ENCODE results near the gene INTS11. TPM values are rescaled to one million over a fixed set of nuclear protein-coding genes. Genes with fewer than 3 reads are reported as not detected.
"Not testable (repeated sequence)": the region's sequence is repeated elsewhere in the genome, so short reads cannot be mapped to it uniquely, and the experiment has no call there.

Gene INTS11
- total and polyA plus RNA-seq, 9 of the 15 experiments (the other 6 are each of a cell fraction or from before 2014, with no cell fraction given), result 3.6 to 183 (median 110) TPM

- Histone ChIP-seq H3K4me3 (no peak overlapping the region), H3K27me3 (ENCODE audit: control insufficient read depth in 2 of 2, insufficient read depth in 2 of 2, low read length in 2 of 2) (no peaks in the 10 kb centered on the region), H3K4me2 (ENCODE audit: insufficient read depth, low read length) (no peak overlapping the region), H3K9ac (ENCODE audit: insufficient read depth in 1 of 2, low read depth in 2 of 2, low read length in 2 of 2) (peak overlapping the region in 1 of 2 experiments; percentile 61; a peak in 1 of 4 replicates), H3K36me3 (ENCODE audit: control insufficient read depth, insufficient read depth, low read length) (peaks cover 26% of the 10 kb centered on the region), H3K27ac (ENCODE audit: extremely low read depth, low read depth, low read length) (no peak overlapping the region), H3K4me1 (replicated peaks in 1 of 2; ENCODE audit: control insufficient read depth in 2 of 2, insufficient read depth in 2 of 2, low read length in 2 of 2) (peaks cover 11 to 45% of the 10 kb centered on the region in 2 experiments), H3K9me3 (replicated peaks; ENCODE audit: control insufficient read depth, insufficient read depth, low read depth, low read length) (peaks cover 9% of the 10 kb centered on the region), H3K9me1 (ENCODE audit: control insufficient read depth, insufficient read depth, low read length) (peaks cover 6% of the 10 kb centered on the region), H2AFZ (ENCODE audit: low read depth, low read length) (no peak overlapping the region), H4K20me1 (replicated peaks; ENCODE audit: control insufficient read depth, insufficient read depth, low read length) (peaks cover 7% of the 10 kb centered on the region; the same call in 1 of the 2 replicates), H3K79me2 (ENCODE audit: control insufficient read depth, insufficient read depth, low read length) (peaks cover 27% of the 10 kb centered on the region)
- intact Hi-C loops (cut with micrococcal nuclease) (loop anchor here (10.0 kb wide), 1 partner anchor 134 kb away; no protein-coding TSS in a partner anchor), in situ Hi-C loops (cut with MboI) (no loop called here)
- CTCF ChIA-PET (ENCODE audit: low intra/inter-chr PET ratio), result no interaction called here
- ATAC-seq (no peak), FAIRE-seq (no peak), DNase-seq (ENCODE audit: extremely low read depth in 1 of 4, low spot score in 3 of 4) (no peak)
- BruUV-seq (replicated peaks), result no TSS peak
- TF ChIP-seq FIP1L1 (IDR thresholded peaks at IDR 0.05; ENCODE audit: low read depth, low read length, poor library complexity, severe bottlenecking) (peak; percentile 56), RBFOX2 (IDR thresholded peaks at IDR 0.05; ENCODE audit: low read depth, low read length) (peak; percentile 29; the same call in 1 of the 2 replicates), RBM22 (IDR thresholded peaks at IDR 0.05; ENCODE audit: low read depth, low read length, poor library complexity, severe bottlenecking) (peak; percentile 88), ATF6 (CRISPR knock-in tag; IDR thresholded peaks at IDR 0.05) (no peak), POLR2G (IDR thresholded peaks at IDR 0.05; ENCODE audit: low read depth, low read length) (peak; percentile 72), RBM14 (IDR thresholded peaks at IDR 0.05; ENCODE audit: borderline replicate concordance, insufficient read depth, low read depth, low read length) (0 out of 2 replicates have a peak, but pooled peaks have one; percentile 56), DPF2 (IDR thresholded peaks at IDR 0.05) (no peak)
- POLR2A ChIA-PET, result interaction anchor here (0.6 to 1.6 kb wide), 5 partner anchors 12 to 388 kb away, joined by 3 to 5 read pairs (median 3); partner anchors contain the start of gene MXRA8
- WGBS (ENCODE audit: insufficient coverage, low coverage, missing lambda C conversion rate), result 88% methylated on average over 10 of the region's 16 CpGs
Measured at GRCh38 chr1:1370771-1371300, 46.4 kb upstream of the INTS11 start.

GRCh38 chr1:1370094-1370493, 45.6 kb upstream of the INTS11 start:
- H3K27ac ChIP-seq (ENCODE audit: extremely low read depth, low read depth, low read length); H3K27me3 ChIP-seq (ENCODE audit: control insufficient read depth in 2 of 2, insufficient read depth in 2 of 2, low read length in 2 of 2); DNase-seq (ENCODE audit: extremely low read depth in 1 of 4, low spot score in 3 of 4); in situ Hi-C loops (cut with MboI); FAIRE-seq; H3K4me3 ChIP-seq; H3K9me1 ChIP-seq (ENCODE audit: control insufficient read depth, insufficient read depth, low read length); BruUV-seq (replicated peaks); H3K9ac ChIP-seq (ENCODE audit: insufficient read depth in 1 of 2, low read depth in 2 of 2, low read length in 2 of 2); ATAC-seq; H3K4me2 ChIP-seq (ENCODE audit: insufficient read depth, low read length); H4K20me1 ChIP-seq (replicated peaks; ENCODE audit: control insufficient read depth, insufficient read depth, low read length); H2AFZ ChIP-seq (ENCODE audit: low read depth, low read length); CTCF ChIA-PET (ENCODE audit: low intra/inter-chr PET ratio): not testable (repeated sequence)
- peaks cover 26% of the 10 kb centered on the region for H3K36me3 ChIP-seq (ENCODE audit: control insufficient read depth, insufficient read depth, low read length)
- intact Hi-C loops (cut with micrococcal nuclease), result loop anchor here (10.0 kb wide), 1 partner anchor 135 kb away; no protein-coding TSS in a partner anchor
- H3K4me1 ChIP-seq (replicated peaks in 1 of 2; ENCODE audit: control insufficient read depth in 2 of 2, insufficient read depth in 2 of 2, low read length in 2 of 2), result peaks cover 11 to 45% of the 10 kb centered on the region in 2 experiments
- peaks cover 27% of the 10 kb centered on the region for H3K79me2 ChIP-seq (ENCODE audit: control insufficient read depth, insufficient read depth, low read length)
- H3K9me3 ChIP-seq (replicated peaks; ENCODE audit: control insufficient read depth, insufficient read depth, low read depth, low read length), result peaks cover 10% of the 10 kb centered on the region
- POLR2A ChIA-PET, result interaction anchor here (0.6 to 1.6 kb wide), 7 partner anchors 11 to 390 kb away, joined by 3 to 5 read pairs (median 3); partner anchors contain the start of genes MXRA8 and TAS1R3
- 86% methylated on average over 14 of the region's 14 CpGs for WGBS (ENCODE audit: insufficient coverage, low coverage, missing lambda C conversion rate)

All from K562 (cell line).